GM12878 (cell line): ENCODE results near the gene RERE. TPM values are rescaled to one million over a fixed set of nuclear protein-coding genes. Genes with fewer than 3 reads are reported as not detected.

Source experiments
- CEBPZ ChIP-seq: fragments of 150-350 bp; IDR thresholded peaks from 2 replicates; pipeline ENCODE4 v1.6.1; 2016; ENCODE audit warnings: low read depth, low read length
- E2F8 ChIP-seq: fragments of 450-650 bp; IDR thresholded peaks from 2 replicates; pipeline ENCODE4 v1.6.1; 2018; ENCODE audit warnings: mild to moderate bottlenecking, low read depth, moderate library complexity; ENCODE audit not compliant: partially characterized antibody
- HSF1 ChIP-seq: fragments of 150-350 bp; IDR thresholded peaks from 2 replicates; pipeline ENCODE4 v1.6.1; 2014; ENCODE audit warnings: mild to moderate bottlenecking, low read depth, low read length
- polyA plus RNA-seq, 11 experiments: library from polyadenylated mRNA; depleted of rRNA in 4 of 11; unstranded in 6 of 11; stranded (reverse) in 5 of 11; fragments of >200 nt; fragmentation: Nextera tagmentation in 4 of 11; fragmentation: Illumina TruSeq in 1 of 11; extraction: Ambion mirVana in 4 of 11; extraction: Trizol in 1 of 11; gene quantifications; 1 replicate in 1 of 11; 2 replicates in 10 of 11; pipeline versions ENCODE4 v1.2.1 to v1.2.3, GENCODE V29; 2011 to 2016; ENCODE audit warnings: inconsistent platforms in 2 of 11, missing spikeins in 2 of 11, low read depth in 1 of 11
- total RNA-seq, 4 experiments: library from RNA; depleted of rRNA in 3 of 4; stranded (reverse); fragments of >200 nt in 3 of 4; fragmentation: Illumina TruSeq in 1 of 4; extraction: Trizol in 1 of 4; gene quantifications; 2 replicates each; pipeline versions ENCODE4 v1.2.1 to v1.2.3, GENCODE V29; 2013 to 2021

The RERE gene
- total and polyA plus RNA-seq, 10 of the 15 experiments (the other 5 are each of a cell fraction or from before 2014, with no cell fraction given): 5.2 to 60.5 (median 20.2) TPM

GRCh38 chr1:8471451-8471850, 346.0 kb downstream of the RERE start (continued):
- TF ChIP-seq HSF1: no peak
- no peak for TF ChIP-seq CEBPZ
- no peak for TF ChIP-seq E2F8
